Measurements from ENCODE around the gene ZDHHC1. TPM values are rescaled to one million over a fixed set of nuclear protein-coding genes. Genes with fewer than 3 reads are reported as not detected.

ZDHHC1 gene
- 4.4 and 6.2 TPM in 2 replicates for total RNA-seq

GRCh38 chr16:67415872-67416793 lies at the start of gene ZDHHC1:
ZDHHC1 (minus strand) TSS chr16:67416477; CDS start chr16:67407775, 8,702 bp downstream.

GRCh38 chr16:67430977-67431774 lies 14.9 kb upstream of the ZDHHC1 start, which contains the start of gene HSD11B2:
HSD11B2 (plus strand) TSS chr16:67431121; CDS start chr16:67431249, 128 bp downstream.

GRCh38 chr16:67393111-67393787 lies 23.0 kb downstream of the ZDHHC1 start, which contains the start of gene TPPP3:
TPPP3 (minus strand) TSS chr16:67393498; CDS start chr16:67391111, 2,387 bp downstream.

Other genes starting within 250 kb of the ZDHHC1 start
- gene NOL3, start 245.9 kb downstream of the ZDHHC1 start, total RNA-seq = 24.8 and 31.0 TPM in 2 replicates
- 9.2 and 12.7 TPM in 2 replicates for gene MATCAP1, start 232.5 kb downstream of the ZDHHC1 start, total RNA-seq
- gene EXOC3L1, start 226.3 kb downstream of the ZDHHC1 start, total RNA-seq = 0.08 TPM in 1 of 2 replicates, not detected in the other
- 81.8 and 112 TPM in 2 replicates for gene E2F4, start 224.3 kb downstream of the ZDHHC1 start, total RNA-seq
- 56.5 and 70.0 TPM in 2 replicates for gene ELMO3, start 217.3 kb downstream of the ZDHHC1 start, total RNA-seq
- 30.2 and 46.2 TPM in 2 replicates for gene TMEM208, start 189.3 kb downstream of the ZDHHC1 start, total RNA-seq
- 24.1 and 35.0 TPM in 2 replicates for gene FHOD1, start 169.0 kb downstream of the ZDHHC1 start, total RNA-seq
- 0.65 and 1.2 TPM in 2 replicates for gene SLC9A5, start 167.5 kb downstream of the ZDHHC1 start, total RNA-seq
- gene PLEKHG4, start 136.9 kb downstream of the ZDHHC1 start, total RNA-seq = 2.6 and 5.2 TPM in 2 replicates
- gene KCTD19, start 89.7 kb downstream of the ZDHHC1 start, total RNA-seq = not detected in 2 replicates
- gene LRRC36, start 89.7 kb downstream of the ZDHHC1 start, total RNA-seq = 0.31 TPM in 1 of 2 replicates, not detected in the other
- not detected in 2 replicates for gene TPPP3, start 23.0 kb downstream of the ZDHHC1 start, total RNA-seq
- gene HSD11B2, start 14.6 kb upstream of the ZDHHC1 start, total RNA-seq = 0.23 TPM in 1 of 2 replicates, not detected in the other
- gene ATP6V0D1, start 64.7 kb upstream of the ZDHHC1 start, total RNA-seq = 87.6 and 98.5 TPM in 2 replicates
- gene AGRP, start 67.1 kb upstream of the ZDHHC1 start, total RNA-seq = not detected in 2 replicates
- 19.0 and 35.3 TPM in 2 replicates for gene RIPOR1, start 112.4 kb upstream of the ZDHHC1 start, total RNA-seq
- gene CTCF, start 146.0 kb upstream of the ZDHHC1 start, total RNA-seq = 15.9 and 18.6 TPM in 2 replicates
- 0.08 and 0.16 TPM in 2 replicates for gene CARMIL2, start 228.7 kb upstream of the ZDHHC1 start, total RNA-seq
- 26.6 and 53.2 TPM in 2 replicates for gene ACD, start 243.8 kb upstream of the ZDHHC1 start, total RNA-seq
- 0.19 and 3.1 TPM in 2 replicates for gene PARD6A, start 244.5 kb upstream of the ZDHHC1 start, total RNA-seq

All from hair follicular keratinocyte (primary cell).